ENCODE data around the gene HPGDS.
"Not testable (repeated sequence)": the region's sequence is repeated elsewhere in the genome, so short reads cannot be mapped to it uniquely, and the experiment has no call there.

The HPGDS gene

DNA sequence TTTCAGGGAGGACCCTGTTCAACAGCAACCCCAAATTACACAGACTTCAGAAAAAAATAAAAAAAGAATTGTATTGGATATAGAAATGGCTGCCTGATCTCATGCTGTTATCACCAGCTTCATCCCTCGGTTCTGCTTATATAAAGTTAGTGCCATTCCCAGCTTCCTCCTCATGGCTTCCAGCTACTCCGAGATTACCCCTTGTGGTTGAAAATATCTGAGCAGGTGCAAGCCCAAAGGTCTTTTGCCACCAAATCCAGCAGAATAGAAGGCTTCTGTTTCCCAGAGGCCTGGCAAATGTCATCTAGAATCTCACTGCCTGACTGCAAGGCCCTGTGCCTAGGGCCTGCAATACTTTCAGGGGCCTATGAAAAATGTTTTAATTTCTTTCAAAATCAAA is 13.8 kb upstream of the HPGDS start:
- no peak for DNase-seq

DNA sequence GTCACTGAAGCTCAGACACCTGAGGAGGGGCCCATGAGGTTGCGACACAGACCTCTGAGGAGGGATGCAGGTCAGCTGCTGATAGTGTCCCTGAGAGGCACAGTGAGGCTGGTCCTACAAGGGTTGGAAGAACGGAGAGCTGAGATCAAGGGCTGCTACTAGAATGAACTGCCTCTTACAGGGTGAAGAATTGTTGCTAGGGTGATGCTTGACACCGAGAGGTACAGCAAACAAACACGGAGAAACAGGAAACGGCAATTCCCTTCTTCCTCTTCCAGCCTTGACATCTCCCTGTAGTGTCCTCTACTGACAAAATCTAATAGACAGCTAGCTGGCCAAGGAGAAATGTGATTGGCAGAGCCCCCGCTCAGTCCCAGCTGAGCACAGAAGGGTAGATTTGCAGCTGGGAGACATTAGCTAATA is 11.8 kb upstream of the HPGDS start:
- no peak for DNase-seq

DNA sequence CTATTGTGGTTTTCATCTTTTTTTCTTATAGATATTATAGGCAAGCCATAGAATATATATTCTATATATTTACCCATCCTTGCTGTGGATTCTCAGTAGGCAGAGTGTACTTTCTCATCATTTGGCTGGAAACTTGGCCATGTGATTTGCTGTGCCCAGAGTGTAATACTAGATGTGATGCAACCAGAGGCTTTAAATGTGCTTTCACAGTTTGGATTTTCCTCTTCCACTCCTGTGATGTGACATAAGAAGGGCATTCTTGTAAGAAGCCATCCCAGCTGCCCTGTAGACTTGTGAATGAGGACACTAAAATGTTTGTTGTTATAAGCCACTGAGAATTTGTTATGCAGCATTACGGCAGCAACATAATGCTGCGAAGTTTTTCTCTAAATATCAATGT is 10.4 kb upstream of the HPGDS start:
- DNase-seq = no peak

DNA sequence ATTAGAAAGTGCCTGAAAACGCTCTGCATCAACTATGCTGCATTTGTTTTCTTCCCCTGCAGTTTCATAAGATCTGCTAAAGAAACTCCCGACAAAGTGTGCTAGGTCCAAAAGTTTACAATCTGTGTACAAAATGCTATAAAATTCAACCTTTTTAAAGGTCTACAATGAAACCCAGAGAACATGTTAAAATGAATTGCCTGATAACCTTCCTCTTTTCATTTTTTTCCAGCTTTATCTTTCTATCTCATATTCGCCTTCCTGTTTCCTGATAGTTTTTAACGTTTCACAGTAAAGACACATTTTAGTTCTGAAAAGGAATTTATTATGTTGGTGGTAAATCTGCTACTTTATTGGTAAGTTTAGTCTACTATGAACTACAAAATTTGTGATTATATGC is 9.5 kb upstream of the HPGDS start:
- no peak for DNase-seq

DNA sequence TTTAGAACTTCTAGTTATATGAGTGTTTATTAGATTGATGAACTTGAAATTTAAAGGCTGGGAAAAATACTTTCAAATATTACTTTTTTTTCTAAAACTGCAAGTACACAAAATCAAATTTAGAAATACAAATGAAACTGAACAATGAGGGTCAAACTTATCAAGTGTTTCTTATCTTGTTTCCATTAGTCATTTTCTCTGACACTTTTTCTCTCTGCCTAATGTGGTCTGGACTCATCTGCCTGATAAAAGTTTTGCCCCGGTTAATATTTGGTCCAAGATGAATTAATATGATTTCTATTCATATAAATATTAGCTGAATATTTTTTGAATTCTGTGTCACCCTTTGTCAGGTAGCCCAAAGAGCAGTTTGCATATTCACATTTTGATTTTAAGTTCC is 8.7 kb upstream of the HPGDS start:
- no peak for DNase-seq

DNA sequence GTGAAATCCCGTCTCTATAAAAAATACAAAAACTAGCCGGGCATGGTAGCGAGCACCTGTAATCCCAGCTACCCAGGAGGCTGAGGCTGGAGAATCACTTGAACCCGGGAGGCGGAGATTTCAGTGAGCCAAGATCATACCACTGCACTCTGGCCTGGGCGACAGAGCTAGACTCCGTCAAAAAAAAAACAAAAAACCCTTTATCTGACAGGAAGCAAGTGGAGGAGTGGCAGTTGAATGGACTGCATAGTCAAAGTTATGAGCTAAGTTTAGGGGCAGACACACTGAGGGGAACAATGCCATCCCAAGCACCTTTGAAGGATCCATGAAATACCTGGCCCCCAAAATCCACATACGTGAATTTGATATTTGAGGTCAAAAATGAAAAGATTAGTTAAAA is 7.5 kb upstream of the HPGDS start:
- no peak for DNase-seq

DNA sequence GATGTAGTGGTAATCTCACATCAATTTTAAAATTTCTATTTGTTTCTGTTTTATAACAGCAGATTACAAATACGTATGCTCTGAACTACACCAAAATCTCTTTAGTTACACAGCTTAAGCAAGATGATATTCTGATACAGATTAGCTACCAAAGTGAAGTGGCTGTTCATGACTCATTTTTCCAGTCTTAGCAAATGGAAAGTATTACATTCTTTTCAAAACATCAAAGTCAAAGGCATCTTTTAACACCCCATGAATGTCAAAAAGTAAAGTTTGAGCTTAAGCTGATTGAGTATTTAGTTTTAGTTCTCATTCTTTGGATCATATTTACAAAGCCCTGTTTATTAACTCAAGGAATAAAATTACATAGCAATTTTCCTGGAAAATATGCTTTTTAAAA is 6.6 kb upstream of the HPGDS start:
- DNase-seq = peak; percentile 68

DNA sequence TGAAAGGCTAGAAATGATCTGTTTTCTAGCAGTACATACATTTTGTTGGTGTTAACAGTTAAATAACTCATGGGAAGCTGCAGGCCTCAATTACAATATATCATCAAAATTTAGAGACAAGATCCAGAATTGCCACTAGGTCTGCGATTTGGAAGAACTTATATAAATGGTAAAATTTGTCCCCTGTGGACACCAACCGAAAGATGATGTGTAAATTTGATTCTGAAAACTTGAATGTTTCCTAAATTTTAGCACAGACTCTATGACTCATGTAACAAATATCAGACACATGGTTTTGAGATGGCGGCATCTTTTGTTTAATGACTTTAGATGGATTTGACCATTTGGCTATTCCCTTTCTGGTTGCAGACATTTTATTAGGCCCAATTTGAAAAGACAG is 6.0 kb upstream of the HPGDS start:
- peak; percentile 35 for DNase-seq

DNA sequence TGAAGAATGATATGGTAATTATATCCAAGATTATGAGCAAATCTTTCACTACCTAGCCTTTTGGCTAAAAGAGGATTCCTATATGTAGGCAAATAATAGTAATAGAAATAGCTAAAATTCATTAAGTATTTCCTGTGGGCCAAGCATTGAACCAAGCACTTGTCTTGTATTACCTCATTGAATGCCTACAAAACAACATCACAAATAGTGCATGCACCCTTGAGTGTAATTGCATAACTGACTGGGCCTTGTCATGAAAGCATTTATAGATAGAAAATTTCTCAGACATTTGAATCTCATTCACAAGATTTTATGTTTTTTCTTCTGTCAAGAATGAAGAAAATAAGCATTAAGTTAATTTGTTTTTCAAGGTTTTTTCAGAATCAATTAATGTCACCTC is 3.9 kb upstream of the HPGDS start:
- no peak for DNase-seq

DNA sequence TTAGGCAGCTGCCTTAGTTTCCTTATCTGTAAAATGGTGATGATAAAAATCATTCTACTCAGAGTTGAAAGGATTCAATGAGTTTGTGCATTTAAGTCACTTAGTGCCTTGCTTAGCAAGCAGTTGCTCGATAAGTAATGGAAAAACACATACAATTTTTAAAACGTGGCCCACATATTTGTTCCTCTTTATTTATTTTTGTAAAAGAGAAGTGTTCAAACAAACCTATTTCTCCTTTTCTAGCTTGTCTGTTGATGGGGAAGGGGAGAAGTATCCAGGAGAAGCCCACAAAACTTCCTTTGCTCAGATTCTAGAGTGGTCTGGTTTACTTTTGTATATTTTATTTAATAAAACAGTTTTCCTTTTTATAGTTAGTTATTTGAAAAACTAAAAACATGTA is 3.3 kb upstream of the HPGDS start:
- no peak for DNase-seq

DNA sequence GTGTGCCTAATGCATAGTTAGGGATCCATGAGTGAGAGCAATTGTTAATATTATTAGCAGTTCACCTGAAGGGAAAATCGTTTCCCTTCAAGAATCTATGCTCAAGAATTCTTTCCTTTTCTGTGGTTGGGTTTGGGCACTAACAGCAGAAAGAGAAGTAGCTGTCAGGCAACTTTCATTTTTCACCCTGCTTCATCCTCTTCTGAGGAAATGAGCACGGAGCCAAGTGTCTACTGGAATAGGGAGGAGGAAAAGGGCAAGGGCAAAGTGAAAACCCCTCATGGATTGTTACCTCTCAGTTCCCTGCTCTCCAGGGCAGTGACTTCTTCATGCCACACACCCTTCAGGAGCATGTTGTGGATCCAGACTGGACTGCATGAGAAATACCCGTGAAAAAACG is 2.6 kb upstream of the HPGDS start:
- DNase-seq = no peak

DNA sequence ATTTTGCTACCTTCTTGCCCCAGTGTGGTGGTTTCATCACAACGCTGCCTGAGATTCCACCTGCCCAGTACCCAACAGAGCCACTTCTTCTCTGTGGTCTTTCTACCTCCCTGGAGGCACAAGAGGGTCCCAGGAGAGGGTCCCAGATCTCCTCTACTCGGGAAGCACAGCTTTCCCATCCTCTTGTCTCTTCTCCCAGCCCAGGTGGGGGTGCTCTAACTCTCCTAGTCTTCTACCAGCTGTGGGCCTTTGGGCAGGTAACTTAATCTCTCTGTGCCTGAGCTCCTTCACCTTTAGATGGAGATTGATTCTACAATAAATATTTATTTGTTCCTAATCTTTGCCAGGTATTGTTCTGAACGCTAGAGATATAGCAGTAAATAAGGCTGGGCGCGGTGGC is 1.8 kb upstream of the HPGDS start:
- DNase-seq = no peak

DNA sequence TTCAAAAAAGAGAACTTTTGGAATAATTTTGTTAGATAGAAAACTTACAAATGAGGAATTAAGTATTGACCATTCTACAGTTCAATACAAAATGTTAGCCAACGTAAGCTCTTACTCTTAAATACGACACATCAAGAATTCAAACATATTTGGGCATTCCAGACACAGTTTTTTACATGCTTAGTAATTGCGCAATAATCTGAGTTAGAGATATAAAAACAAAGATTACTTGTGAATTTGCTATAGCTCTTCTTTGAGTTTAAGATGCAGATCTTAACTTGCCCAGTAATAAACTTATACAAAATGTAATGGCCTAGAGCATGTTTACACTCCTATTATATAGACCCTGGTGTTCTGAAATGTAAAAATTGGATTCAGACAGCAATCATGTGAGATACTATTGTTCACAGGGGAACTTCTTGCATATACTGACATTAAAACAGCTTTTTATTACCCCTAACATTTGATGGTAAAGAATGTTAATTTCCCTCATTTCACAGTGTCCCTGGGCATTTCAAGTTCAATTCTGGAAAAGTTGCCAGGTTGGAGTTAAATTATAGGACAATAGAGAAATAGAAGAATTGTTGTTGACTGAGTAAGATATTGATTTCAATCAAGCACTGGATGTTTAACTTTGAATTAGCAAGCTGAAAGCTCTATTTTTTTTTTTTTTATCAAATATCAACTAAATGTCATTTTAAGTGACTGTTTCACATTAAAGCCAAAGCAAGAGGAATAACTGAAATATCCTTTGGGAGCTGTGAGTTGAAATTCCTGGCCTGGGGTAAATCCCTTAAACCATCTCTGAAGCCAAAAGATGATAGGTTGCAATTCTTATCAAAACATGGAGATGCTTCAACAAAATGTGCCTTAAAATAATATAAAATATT is 910 bp downstream of the HPGDS start:
- DNase-seq = no peak

DNA sequence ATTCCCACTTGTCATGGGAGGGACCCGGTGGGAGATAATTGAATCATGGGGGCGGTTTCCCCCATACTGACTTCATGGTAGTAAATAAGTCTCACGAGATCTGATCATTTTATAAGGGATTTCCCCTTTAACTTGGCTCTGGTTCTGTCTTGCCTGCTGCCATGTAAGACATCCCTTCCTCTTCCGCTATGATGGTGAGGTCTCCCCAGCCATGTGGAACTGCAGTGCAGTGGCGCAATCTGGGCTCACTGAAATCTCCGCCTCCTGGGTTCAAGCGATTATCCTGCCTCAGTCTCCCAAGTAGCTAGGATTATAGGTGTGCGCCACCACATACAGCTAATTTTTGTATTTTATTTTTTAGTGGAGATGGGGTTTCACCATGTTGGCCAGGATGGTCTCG is 2.9 kb downstream of the HPGDS start:
- DNase-seq = peak; percentile 64

DNA sequence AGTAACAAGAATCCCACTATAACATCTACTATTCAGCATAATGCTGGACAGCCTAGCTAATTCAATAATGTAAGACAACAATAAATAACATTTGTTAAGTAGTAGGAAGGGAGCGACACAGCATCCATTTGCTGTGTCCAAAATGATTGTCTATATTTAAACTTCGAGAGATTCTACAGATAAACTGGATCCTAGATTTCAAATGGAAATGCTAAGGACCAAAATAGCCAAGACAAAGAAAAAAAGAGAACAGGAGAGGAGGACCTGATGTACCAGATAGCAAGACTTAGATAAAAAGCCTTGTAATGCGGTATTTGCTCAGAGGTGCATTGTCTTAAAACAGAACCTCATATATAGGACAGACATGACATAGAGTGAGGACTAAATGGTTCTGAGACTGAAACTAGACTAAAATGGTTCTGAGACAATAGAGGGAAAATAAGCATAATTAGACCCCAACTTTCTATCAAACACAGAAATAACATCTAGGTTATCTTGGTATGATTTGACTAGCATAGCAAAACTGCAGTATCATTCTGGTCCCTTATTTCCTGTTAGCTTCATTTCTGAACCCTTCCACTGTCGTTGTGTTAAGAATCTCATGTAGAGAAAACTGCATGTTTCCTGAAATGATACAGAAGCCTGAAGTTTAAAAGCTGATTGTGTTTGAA is 3.8 kb downstream of the HPGDS start:
- DNase-seq = peak; percentile 85

DNA sequence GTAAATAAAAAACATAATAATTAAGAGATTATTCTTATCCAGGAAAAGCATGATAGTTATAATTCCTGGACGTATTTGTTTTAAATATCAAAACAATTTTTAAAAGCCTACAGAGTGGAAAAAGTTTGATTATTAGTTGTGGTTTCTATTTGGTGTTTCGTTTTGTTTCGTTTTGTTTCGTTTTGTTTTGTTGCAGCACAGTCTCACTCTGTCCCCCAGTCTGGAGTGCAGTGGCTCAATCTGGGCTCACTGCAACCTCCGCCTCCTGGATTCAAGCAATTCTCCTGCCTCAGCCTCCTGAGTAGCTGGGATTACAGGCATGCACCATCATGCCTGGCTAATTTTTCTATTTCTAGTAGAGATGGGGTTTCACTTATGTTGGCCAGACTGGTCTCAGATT is 5.8 kb downstream of the HPGDS start:
- DNase-seq = not testable (repeated sequence)

DNA sequence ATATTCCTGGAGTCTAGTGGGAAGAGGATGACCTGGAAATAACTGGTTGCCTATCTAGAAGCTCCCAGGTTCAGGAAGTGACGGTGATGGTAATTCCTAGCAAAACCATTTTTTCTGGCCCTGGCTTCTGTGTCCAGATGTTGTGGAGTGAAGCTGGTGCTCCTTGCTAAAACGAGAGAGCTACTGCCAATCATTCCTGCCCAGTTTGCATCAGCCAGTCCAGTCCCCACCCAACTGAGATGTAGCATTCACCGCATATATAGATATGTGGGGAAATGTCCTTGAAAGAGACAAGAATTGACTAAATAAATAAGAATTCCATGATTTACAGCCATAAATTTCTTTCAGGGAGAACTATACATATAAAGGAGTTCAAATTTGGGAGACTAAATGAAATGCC is 6.3 kb downstream of the HPGDS start:
- no peak for DNase-seq

DNA sequence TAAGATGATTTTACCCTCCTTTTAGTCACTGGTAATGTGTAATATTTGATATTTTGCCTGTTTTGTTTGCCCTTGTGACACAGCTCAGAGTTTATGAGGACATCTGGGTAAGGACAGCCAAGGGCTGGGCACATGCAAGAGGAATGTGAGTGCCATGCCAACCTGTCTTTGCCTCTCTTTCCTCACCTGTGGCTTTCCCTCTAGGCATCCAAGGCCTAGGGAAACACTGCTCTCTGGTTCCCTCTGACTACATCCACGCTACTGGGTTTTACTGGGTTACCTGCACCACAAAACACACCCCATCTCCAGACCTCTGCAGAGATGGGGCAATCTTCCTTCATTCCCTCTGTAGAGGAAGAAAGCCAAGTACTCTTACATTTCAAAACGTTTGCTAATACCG is 7.7 kb downstream of the HPGDS start:
- no peak for DNase-seq

DNA sequence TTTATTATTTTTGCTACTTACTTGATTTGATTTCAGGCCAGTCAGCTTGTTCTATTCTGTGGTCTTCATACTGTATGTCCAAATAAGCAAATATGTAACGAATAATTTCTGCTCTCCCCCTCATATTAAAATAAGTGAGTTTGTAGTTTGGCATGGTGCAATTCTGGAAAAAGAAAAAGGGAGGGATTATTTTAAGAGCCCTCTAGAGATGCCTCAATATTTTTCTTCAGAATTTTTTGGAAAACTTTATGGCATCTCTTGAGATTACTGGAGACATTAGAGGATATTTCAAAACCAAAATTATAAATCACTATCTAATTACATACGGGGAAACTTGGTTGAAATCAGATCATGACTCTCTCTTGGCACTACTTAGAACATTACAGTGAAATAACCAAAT is 8.2 kb downstream of the HPGDS start:
- DNase-seq = no peak

DNA sequence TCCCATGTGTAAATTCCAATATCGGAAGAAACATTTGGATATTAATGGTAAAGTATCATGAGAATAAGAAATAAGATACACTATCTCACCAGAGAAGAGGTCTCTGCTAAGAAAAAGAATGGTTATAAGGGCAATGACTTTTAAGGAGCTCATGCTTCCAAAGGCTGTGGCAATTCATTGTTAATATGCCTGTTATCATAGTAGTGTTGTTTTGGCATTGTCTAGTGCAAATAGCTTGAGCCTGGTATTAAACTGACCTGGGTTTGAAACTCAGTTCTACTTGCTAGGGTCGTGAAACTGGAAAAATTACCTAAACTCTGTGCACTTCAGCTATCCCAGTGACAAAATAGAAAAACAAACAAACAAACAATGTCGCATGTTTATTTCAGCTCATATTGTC is 8.8 kb downstream of the HPGDS start:
- no peak for DNase-seq

DNA sequence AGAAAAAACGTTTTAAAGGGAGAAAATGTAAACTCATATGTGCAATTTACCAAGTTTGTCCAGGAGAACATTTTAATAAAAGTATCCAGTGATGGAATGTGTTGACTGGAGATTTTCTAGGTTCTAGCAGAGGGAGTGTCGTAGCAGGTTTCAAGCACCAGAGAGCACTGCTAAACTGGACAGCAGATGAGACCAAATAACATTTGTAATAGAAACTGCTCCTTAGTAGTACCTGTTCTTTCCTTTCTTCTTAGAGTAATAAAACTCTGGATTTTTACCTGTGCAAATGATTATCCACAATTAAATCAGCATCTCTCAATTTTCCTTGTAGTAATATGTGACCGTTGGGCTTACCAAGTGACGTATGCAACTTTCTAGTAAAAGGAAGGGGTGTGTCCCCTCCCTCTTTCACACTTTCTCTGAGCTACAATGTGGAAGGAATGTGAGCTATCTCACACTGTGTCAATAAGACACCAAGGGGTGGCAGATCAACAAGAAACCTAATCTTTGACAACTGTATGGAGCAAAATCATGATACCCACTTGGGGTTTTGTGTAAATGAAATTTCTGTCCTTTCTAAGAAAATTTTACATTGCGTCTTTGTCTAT is 9.5 kb downstream of the HPGDS start:
- no peak for DNase-seq

DNA sequence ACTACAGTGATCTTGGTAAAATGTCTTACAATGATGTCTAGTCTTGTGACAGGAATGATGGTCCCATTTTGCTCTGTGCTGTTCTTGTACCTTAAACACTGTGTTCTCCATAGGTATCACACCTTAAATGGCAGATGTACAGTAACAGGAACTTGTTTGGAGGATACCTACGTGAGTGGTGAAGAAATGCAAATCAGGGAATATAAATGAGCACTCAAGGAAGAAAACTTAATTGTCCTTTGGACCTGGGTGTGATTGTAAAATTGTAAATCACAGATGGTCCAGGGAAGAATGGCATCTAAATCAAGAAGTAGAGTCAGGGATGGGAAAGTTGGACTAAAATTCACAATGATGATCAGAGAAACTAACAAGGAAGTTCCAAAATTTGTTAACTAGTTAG is 12.7 kb downstream of the HPGDS start:
- no peak for DNase-seq

DNA sequence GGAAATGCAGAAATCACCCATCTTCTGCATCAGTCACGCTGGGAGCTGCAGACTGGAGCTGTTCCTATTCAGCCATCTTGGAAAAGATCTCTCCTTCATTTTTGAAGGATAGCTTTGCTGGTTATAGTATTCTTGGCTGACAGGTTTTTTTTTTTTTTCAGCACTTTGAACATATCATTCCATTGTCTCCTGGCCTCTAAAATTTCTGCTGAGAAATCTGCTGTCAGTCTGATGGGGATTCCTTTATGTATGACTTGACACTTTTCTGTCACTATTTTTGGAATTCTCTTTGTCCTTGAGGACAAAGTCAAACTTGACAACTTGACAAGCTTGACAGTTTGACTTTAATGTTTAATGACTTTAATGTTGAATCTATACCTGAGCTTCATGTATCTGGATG is 16.8 kb downstream of the HPGDS start:
- DNase-seq = no peak

DNA sequence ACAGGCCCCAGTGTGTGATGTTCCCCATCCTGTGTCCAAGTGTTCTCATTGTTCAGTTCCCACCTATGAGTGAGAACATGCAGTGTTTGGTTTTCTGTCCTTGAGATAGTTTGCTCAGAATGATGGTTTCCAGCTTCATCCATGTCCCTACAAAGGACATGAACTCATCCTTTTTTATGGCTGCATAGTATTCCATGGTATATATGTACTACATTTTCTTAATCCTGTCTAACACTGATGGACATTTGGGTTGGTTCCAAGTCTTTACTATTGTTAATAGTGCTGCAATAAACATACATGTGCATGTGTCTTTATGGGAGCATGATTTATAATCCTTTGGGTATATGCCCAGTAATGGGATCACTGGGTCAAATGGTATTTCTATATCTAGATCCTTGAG is 22.7 kb downstream of the HPGDS start:
- not testable (repeated sequence) for DNase-seq
